ENCODE measurements around the gene DNAH10. TPM values are rescaled to one million over a fixed set of nuclear protein-coding genes. Genes with fewer than 3 reads are reported as not detected.
"Not testable (repeated sequence)": the region's sequence is repeated elsewhere in the genome, so short reads cannot be mapped to it uniquely, and the experiment has no call there.

Gene DNAH10
- total RNA-seq, 1 donor from 2014 or later, result 0.04 TPM

DNA sequence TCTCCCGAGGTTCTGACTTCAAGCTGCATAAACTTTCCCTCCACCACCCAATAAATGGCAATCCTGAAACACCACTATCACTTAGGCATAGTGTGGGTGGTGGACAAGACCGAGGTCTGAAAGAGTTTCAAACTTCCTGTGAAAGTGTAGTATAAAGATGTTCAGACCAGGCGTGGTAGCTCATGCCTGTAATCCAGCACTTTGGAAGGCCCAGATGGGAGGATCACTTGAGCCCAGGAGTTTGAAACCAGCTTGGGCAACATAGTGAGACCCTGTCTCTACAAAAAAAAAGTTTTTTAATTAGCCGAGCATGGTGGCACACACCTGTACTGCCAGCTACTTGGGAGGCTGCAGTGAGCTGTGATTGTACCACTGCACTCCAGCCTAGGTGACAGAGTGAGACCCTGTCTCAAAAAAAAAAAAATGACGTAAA is 148.7 kb downstream of the DNAH10 start:
- Histone ChIP-seq H3K4me3 (ENCODE audit: low read depth, low read length) (no peak overlapping the region), H3K27me3 (ENCODE audit: control insufficient read depth, insufficient read depth, low read length) (peaks cover 4% of the 10 kb centered on the region), H3K36me3 (ENCODE audit: control insufficient read depth, insufficient read depth, low read length) (no peaks in the 10 kb centered on the region)
- TF ChIP-seq, protein P1, sequence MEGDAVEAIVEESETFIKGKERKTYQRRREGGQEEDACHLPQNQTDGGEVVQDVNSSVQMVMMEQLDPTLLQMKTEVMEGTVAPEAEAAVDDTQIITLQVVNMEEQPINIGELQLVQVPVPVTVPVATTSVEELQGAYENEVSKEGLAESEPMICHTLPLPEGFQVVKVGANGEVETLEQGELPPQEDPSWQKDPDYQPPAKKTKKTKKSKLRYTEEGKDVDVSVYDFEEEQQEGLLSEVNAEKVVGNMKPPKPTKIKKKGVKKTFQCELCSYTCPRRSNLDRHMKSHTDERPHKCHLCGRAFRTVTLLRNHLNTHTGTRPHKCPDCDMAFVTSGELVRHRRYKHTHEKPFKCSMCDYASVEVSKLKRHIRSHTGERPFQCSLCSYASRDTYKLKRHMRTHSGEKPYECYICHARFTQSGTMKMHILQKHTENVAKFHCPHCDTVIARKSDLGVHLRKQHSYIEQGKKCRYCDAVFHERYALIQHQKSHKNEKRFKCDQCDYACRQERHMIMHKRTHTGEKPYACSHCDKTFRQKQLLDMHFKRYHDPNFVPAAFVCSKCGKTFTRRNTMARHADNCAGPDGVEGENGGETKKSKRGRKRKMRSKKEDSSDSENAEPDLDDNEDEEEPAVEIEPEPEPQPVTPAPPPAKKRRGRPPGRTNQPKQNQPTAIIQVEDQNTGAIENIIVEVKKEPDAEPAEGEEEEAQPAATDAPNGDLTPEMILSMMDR (IDR thresholded peaks at IDR 0.05; ENCODE audit: insufficient read depth, low read length, poor library complexity, severe bottlenecking), result no peak
- DNase-seq (ENCODE audit: low read depth), result no peak

DNA sequence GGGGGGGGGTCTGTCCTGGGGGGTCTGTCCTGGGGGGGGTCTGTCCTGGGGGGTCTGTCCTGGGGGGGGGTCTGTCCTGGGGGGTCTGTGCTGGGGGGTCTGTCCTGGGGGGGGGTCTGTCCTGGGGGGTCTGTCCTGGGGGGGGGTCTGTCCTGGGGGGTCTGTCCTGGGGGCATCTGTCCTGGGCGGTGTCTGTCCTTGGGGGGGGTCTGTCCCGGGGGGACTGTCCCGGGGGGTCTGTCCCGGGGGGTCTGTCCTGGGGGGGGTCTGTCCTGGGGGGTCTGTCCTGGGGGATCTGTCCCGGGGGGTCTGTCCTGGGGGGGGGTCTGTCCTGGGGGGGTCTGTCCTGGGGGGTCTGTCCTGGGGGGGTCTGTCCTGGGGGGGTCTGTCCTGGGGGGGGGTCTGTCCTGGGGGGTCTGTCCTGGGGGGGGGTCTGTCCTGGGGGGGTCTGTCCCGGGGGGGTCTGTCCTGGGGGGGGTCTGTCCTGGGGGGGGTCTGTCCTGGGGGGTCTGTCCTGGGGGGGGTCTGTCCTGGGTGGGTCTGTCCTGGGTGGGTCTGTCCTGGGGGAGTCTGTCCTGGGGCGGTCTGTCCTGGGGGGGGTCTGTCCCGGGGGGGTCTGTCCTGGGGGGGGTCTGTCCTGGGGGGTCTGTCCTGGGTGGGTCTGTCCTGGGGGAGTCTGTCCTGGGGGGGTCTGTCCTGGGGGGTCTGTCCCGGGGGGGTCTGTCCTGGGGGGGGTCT is 149.7 kb downstream of the DNAH10 start:
- not testable (repeated sequence) for H3K4me3 ChIP-seq (ENCODE audit: low read depth, low read length); DNase-seq (ENCODE audit: low read depth); H3K27me3 ChIP-seq (ENCODE audit: control insufficient read depth, insufficient read depth, low read length); H3K36me3 ChIP-seq (ENCODE audit: control insufficient read depth, insufficient read depth, low read length)

DNA sequence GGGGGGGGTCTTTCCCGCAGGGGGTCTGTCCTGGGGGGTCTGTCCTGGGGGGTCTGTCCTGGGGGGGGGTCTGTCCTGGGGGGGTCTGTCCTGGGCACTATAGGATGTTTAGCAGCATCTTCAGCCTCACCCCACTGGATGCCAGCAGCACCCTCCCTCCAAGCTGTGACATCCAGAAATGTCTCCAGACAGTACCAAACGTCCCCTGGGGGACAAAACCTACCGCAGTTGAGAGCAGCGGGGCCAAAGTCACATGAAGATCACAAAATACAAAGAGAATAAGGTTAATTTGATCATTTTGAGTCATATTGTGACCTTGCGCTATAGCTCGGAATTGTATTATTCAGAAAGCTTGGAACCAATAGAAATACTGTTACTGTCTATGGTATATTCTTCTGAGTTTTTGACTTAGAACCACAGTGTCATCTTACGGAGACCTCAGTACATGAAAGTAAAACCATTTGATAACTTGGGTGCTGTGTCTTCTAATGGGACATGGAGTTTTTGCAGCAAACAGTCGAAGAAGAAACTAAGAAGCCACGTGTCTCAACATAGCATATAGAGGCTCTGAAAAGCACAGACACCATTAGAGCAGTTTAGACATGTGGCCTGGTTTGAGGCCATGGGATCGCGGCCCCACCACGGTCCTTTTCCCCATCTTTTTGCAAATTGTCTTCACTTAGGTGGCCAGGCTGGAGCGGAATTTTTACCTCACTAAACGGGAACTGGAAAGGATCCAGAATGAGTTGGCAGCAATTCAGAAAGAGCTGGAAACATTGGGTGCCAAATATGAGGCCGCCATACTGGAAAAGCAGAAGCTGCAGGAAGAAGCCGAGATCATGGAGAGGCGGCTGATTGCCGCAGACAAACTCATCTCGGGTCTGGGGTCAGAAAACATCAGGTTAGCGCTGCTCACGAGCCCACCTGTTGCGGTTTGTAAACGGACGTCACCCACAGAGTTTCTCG is 150.6 kb downstream of the DNAH10 start:
- TF ChIP-seq, protein P1 (IDR thresholded peaks at IDR 0.05; ENCODE audit: insufficient read depth, low read length, poor library complexity, severe bottlenecking), result no peak
- H3K27me3 ChIP-seq (ENCODE audit: control insufficient read depth, insufficient read depth, low read length), result peaks cover 4% of the 10 kb centered on the region
- H3K36me3 ChIP-seq (ENCODE audit: control insufficient read depth, insufficient read depth, low read length), result no peaks in the 10 kb centered on the region
- H3K4me3 ChIP-seq (ENCODE audit: low read depth, low read length), result no peak overlapping the region
- DNase-seq (ENCODE audit: low read depth), result no peak

DNA sequence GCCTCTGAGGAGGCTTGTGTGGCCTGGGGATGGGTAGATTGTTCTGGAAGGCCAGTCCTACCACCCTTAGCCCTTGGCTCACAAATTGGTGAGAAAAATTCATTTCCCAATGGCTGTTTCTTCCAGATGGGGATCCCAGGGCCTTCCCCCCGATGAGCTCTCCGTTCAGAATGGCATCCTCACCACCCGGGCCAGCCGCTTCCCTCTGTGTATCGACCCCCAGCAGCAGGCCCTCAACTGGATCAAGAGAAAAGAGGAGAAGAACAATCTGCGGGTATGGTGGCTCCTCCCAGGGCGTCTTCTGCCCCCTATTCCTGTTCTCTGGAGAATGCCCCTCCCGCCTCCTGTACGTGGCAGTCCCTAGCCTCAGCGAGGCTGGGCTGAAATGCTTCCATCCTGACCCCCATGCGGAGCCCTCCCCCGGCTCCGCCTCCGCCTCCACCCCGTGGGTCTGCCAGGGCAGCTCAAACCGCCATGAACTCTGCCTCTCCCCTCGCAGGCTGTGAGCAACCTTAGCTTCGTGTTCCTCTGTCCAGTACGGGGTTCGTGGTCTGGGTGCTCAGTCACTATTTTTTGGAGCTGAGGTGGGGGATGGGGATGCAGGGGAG is 152.7 kb downstream of the DNAH10 start:
- DNase-seq (ENCODE audit: low read depth), result no peak
- Histone ChIP-seq H3K4me3 (ENCODE audit: low read depth, low read length) (no peak overlapping the region), H3K27me3 (ENCODE audit: control insufficient read depth, insufficient read depth, low read length) (peaks cover 3% of the 10 kb centered on the region), H3K36me3 (ENCODE audit: control insufficient read depth, insufficient read depth, low read length) (no peaks in the 10 kb centered on the region)
- TF ChIP-seq, protein P1 (IDR thresholded peaks at IDR 0.05; ENCODE audit: insufficient read depth, low read length, poor library complexity, severe bottlenecking), result no peak

DNA sequence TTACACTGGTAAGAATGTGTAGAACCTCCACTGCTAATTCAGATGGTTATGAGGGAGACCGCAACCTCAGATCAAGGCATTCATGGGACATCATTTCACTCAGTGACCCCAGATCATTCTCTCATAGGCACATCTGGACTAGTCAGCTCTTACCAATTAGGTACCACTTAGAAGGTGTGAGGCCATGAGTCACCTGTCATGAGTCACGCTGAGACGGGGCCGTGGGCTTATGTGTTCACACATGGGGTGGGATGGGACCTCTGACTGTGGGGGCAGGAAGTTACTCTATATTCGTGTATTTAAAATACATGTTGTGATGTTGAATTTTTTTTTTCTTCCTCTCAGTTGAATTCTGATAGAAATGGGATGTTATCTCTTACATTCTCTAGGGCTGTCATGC is 154.6 kb downstream of the DNAH10 start:
- no peak for DNase-seq (ENCODE audit: low read depth)
- peaks cover 3% of the 10 kb centered on the region for H3K27me3 ChIP-seq (ENCODE audit: control insufficient read depth, insufficient read depth, low read length)
- TF ChIP-seq, protein P1 (IDR thresholded peaks at IDR 0.05; ENCODE audit: insufficient read depth, low read length, poor library complexity, severe bottlenecking), result no peak
- no peaks in the 10 kb centered on the region for H3K36me3 ChIP-seq (ENCODE audit: control insufficient read depth, insufficient read depth, low read length)
- H3K4me3 ChIP-seq (ENCODE audit: low read depth, low read length), result no peak overlapping the region

DNA sequence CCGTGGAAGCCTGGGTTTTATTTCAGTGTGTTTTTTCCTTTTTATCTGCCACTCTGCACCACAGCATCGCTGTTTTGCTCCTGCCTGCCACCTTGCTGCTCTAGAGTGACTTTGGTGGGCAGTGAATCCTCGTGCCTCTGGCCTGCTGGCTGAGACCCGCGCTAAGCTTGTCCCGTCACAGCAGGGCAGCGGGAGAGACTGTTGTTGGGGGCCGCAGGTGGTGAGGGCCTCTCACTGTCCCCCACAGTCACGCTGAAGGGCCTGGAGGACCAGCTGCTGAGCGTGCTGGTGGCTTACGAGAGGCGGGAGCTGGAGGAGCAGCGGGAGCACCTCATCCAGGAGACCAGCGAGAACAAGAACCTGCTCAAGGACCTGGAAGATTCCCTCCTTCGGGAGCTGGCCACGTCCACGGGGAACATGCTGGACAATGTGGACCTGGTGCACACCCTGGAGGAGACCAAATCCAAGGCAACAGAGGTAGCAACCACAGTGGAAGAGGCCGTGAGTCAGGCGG is 155.3 kb downstream of the DNAH10 start:
- H3K4me3 ChIP-seq (ENCODE audit: low read depth, low read length), result no peak overlapping the region
- TF ChIP-seq, protein P1 (IDR thresholded peaks at IDR 0.05; ENCODE audit: insufficient read depth, low read length, poor library complexity, severe bottlenecking), result no peak
- no peaks in the 10 kb centered on the region for H3K36me3 ChIP-seq (ENCODE audit: control insufficient read depth, insufficient read depth, low read length)
- DNase-seq (ENCODE audit: low read depth), result no peak
- H3K27me3 ChIP-seq (ENCODE audit: control insufficient read depth, insufficient read depth, low read length), result peaks cover 3% of the 10 kb centered on the region

Measured in kidney epithelial cell (primary cell).